Activated CD8-positive, alpha-beta memory T cell treated with anti-CD3 and anti-CD28 coated beads, Interleukin-2, amount 50 U/mL, for 48 hours (primary cell): Measurements from ENCODE around the gene FOXP1.

Source experiments
- DNase-seq: peaks from one replicate; pipeline ENCODE4 v3.0.0-alpha.2; 2020

The FOXP1 gene

GRCh38 chr3:71083726-71084131, 499.8 kb downstream of the FOXP1 start:
- DNase-seq, result no peak

- DNase-seq, result no peak
These were observed 500.7 kb downstream of the FOXP1 start for GRCh38 chr3:71082833-71083232.

GRCh38 chr3:71080517-71081083, 502.9 kb downstream of the FOXP1 start:
- no peak for DNase-seq

- DNase-seq, result no peak
These were observed 504.6 kb downstream of the FOXP1 start for GRCh38 chr3:71078723-71079525.

- DNase-seq, result no peak
These were observed 505.3 kb downstream of the FOXP1 start for GRCh38 chr3:71078199-71078598.

- DNase-seq, result no peak
These were observed 506.5 kb downstream of the FOXP1 start for GRCh38 chr3:71077070-71077469.

GRCh38 chr3:71076361-71077002, 507.0 kb downstream of the FOXP1 start:
- no peak for DNase-seq

GRCh38 chr3:71075494-71075893, 508.0 kb downstream of the FOXP1 start:
- DNase-seq, result no peak

- no peak for DNase-seq
These were observed 509.1 kb downstream of the FOXP1 start for GRCh38 chr3:71074423-71074822.

- DNase-seq, result no peak
These were observed 510.5 kb downstream of the FOXP1 start for GRCh38 chr3:71072986-71073385.

GRCh38 chr3:71072287-71072686, 511.2 kb downstream of the FOXP1 start:
- DNase-seq, result no peak

GRCh38 chr3:71070497-71071463, 512.7 kb downstream of the FOXP1 start:
- no peak for DNase-seq

GRCh38 chr3:71069797-71070196, 513.7 kb downstream of the FOXP1 start:
- no peak for DNase-seq

GRCh38 chr3:71067977-71068654, 515.4 kb downstream of the FOXP1 start:
- no peak for DNase-seq

- DNase-seq, result no peak
These were observed 516.7 kb downstream of the FOXP1 start for GRCh38 chr3:71066849-71067261.

- no peak for DNase-seq
These were observed 517.2 kb downstream of the FOXP1 start for GRCh38 chr3:71066356-71066755.

GRCh38 chr3:71065764-71066013, 517.8 kb downstream of the FOXP1 start:
- no peak for DNase-seq

GRCh38 chr3:71064956-71065763, 518.4 kb downstream of the FOXP1 start:
- peak; percentile 80 for DNase-seq

GRCh38 chr3:71064291-71064955, 519.1 kb downstream of the FOXP1 start:
- DNase-seq, result peak; percentile 81

- DNase-seq, result peak; percentile 74
These were observed 519.7 kb downstream of the FOXP1 start for GRCh38 chr3:71063773-71064290.
